GM23338 (cell line): ENCODE results near the gene QDPR. TPM values are rescaled to one million over a fixed set of nuclear protein-coding genes. Genes with fewer than 3 reads are reported as not detected.

Experiments used
- ATAC-seq: fragments of 200-7000 bp; cut with Tn5 transposase; 3 replicates; pipeline ENCODE4 v1.9.1; 2020
- DNase-seq: peaks from one replicate; pipeline ENCODE4 v3.0.0-alpha.2; 2015; ENCODE audit warnings: low spot score
- H2AFZ ChIP-seq: fragments of 200-600 bp; sonication (generic); 2 replicates; pipeline ENCODE4 v1.8.0; 2016; ENCODE audit warnings: antibody characterized with exemption, mild to moderate bottlenecking, moderate library complexity
- H3F3A ChIP-seq: fragments of 200-600 bp; sonication (generic); replicated peaks from 2 replicates; pipeline ENCODE4 v1.8.0; 2017; ENCODE audit warnings: antibody characterized with exemption, mixed run types, low read depth
- H3K27ac ChIP-seq: fragments of 200-600 bp; sonication (generic); 2 replicates; pipeline ENCODE4 v1.6.1; 2016; ENCODE audit warnings: low read depth
- H3K27me3 ChIP-seq: fragments of 200-600 bp; sonication (generic); 2 replicates; pipeline ENCODE4 v1.8.0; 2016; ENCODE audit warnings: mild to moderate bottlenecking, mixed run types, moderate library complexity; ENCODE audit not compliant: insufficient read depth
- H3K36me3 ChIP-seq: fragments of 200-600 bp; sonication (generic); 2 replicates; pipeline ENCODE4 v1.8.0; 2016; ENCODE audit warnings: mild to moderate bottlenecking; ENCODE audit not compliant: insufficient read depth
- H3K4me1 ChIP-seq: fragments of 200-600 bp; sonication (generic); 2 replicates; pipeline ENCODE4 v1.8.0; 2016; ENCODE audit warnings: mild to moderate bottlenecking, moderate library complexity; ENCODE audit not compliant: insufficient read depth
- H3K4me2 ChIP-seq: fragments of 200-600 bp; sonication (generic); 2 replicates; pipeline ENCODE4 v1.7.1; 2017; ENCODE audit warnings: mixed run types
- H3K4me3 ChIP-seq: fragments of 200-600 bp; sonication (generic); 2 replicates; pipeline ENCODE4 v1.6.1; 2016; ENCODE audit warnings: mixed run types
- H3K79me2 ChIP-seq: fragments of 200-600 bp; sonication (generic); replicated peaks from 2 replicates; pipeline ENCODE4 v1.8.0; 2017; ENCODE audit warnings: mild to moderate bottlenecking; ENCODE audit not compliant: insufficient read depth
- H3K9me2 ChIP-seq: fragments of 200-600 bp; sonication (generic); 2 replicates; pipeline ENCODE4 v1.8.0; 2017; ENCODE audit not compliant: insufficient read depth
- H4K20me1 ChIP-seq: fragments of 200-600 bp; sonication (generic); replicated peaks from 2 replicates; pipeline ENCODE4 v1.8.0; 2017; ENCODE audit warnings: mild to moderate bottlenecking; ENCODE audit not compliant: insufficient read depth
- H3K27ac Mint-ChIP-seq: 2 replicates; pipeline ENCODE4 v1.8.0; 2020; ENCODE audit warnings: inconsistent platforms, mild to moderate bottlenecking, moderate library complexity, mixed read lengths
- H3K27me3 Mint-ChIP-seq: 3 replicates; pipeline ENCODE4 v1.8.0; 2022; ENCODE audit warnings: low read depth, mild to moderate bottlenecking, moderate library complexity, mixed read lengths, inconsistent platforms; ENCODE audit not compliant: insufficient read depth, poor library complexity
- H3K36me3 Mint-ChIP-seq: 3 replicates; pipeline ENCODE4 v1.8.0; 2021; ENCODE audit warnings: low read depth, mild to moderate bottlenecking, inconsistent platforms, moderate library complexity, mixed read lengths
- H3K4me1 Mint-ChIP-seq: 3 replicates; pipeline ENCODE4 v1.8.0; 2020; ENCODE audit warnings: mild to moderate bottlenecking, inconsistent platforms, mixed read lengths
- H3K4me3 Mint-ChIP-seq: 3 replicates; pipeline ENCODE4 v1.8.0; 2021; ENCODE audit warnings: moderate library complexity, mild to moderate bottlenecking, inconsistent platforms, mixed read lengths
- H3K9me3 Mint-ChIP-seq: 3 replicates; pipeline ENCODE4 v1.8.0; 2020; ENCODE audit warnings: moderate library complexity, mild to moderate bottlenecking, inconsistent platforms, mixed read lengths
- CREB1 ChIP-seq: fragments of 250-450 bp; sonication (Bioruptor Pico); IDR thresholded peaks from 2 replicates; pipeline ENCODE4 v1.5.0; 2020; ENCODE audit warnings: low read depth, mild to moderate bottlenecking, moderate library complexity
- ETS1 ChIP-seq: IDR thresholded peaks from 2 replicates; pipeline ENCODE4 v1.6.1; 2016; ENCODE audit warnings: antibody characterized with exemption
- EZH2phosphoT487 ChIP-seq: fragments of 200-600 bp; sonication (generic); IDR thresholded peaks from one replicate; pipeline ENCODE4 v1.8.1; 2018; ENCODE audit warnings: antibody characterized with exemption; ENCODE audit not compliant: unreplicated experiment
- JUNB ChIP-seq: IDR thresholded peaks from one replicate; pipeline ENCODE4 v1.6.1; 2016; ENCODE audit warnings: antibody characterized with exemption; ENCODE audit not compliant: unreplicated experiment
- NANOG ChIP-seq: IDR thresholded peaks from 2 replicates; pipeline ENCODE4 v1.6.1; 2016; ENCODE audit warnings: antibody characterized with exemption, borderline replicate concordance
- POLR2AphosphoS5 ChIP-seq: IDR thresholded peaks from 2 replicates; pipeline ENCODE4 v1.6.1; 2016; ENCODE audit warnings: antibody characterized with exemption, low read depth
- REST ChIP-seq: IDR thresholded peaks from one replicate; pipeline ENCODE4 v1.6.1; 2018; ENCODE audit warnings: antibody characterized with exemption; ENCODE audit not compliant: unreplicated experiment
- STAT1 ChIP-seq: IDR thresholded peaks from one replicate; pipeline ENCODE4 v1.6.1; 2016; ENCODE audit warnings: antibody characterized with exemption; ENCODE audit not compliant: unreplicated experiment
- ZNF114 ChIP-seq: fragments of 250-450 bp; sonication (Bioruptor Pico); IDR thresholded peaks from 2 replicates; pipeline ENCODE4 v1.5.0; 2020; ENCODE audit warnings: mild to moderate bottlenecking, moderate library complexity
- ZNF331 ChIP-seq: fragments of 250-450 bp; sonication (Bioruptor Pico); IDR thresholded peaks from 2 replicates; pipeline ENCODE4 v1.5.0; 2020; ENCODE audit warnings: low read depth, mild to moderate bottlenecking, moderate library complexity
- ZNF462 ChIP-seq: fragments of 250-450 bp; sonication (Bioruptor Pico); IDR thresholded peaks from 2 replicates; pipeline ENCODE4 v1.5.0; 2020; ENCODE audit warnings: mild to moderate bottlenecking, moderate library complexity
- polyA plus RNA-seq: library from polyadenylated mRNA; unstranded; fragments of >200 nt; fragmentation: Nextera tagmentation; extraction: Ambion mirVana; gene quantifications from 2 replicates; pipeline ENCODE4 v1.2.1, GENCODE V29; 2016
- total RNA-seq: library from RNA; depleted of rRNA; stranded (reverse); fragments of >200 nt; shearing (Covaris generic); gene quantifications from 2 replicates; pipeline ENCODE4 v1.2.3, GENCODE V29; 2014

QDPR gene
- total and polyA plus RNA-seq, 2 experiments from 2014 or later: 31.5 to 42.7 TPM

GRCh38 chr4:17535906-17536305, 24.0 kb upstream of the QDPR start (continued):
- no peak for TF ChIP-seq ZNF462 (CRISPR knock-in tag)

- no peak for ATAC-seq
- H3K4me3 Mint-ChIP-seq: no peak overlapping the region
- H3K27me3 Mint-ChIP-seq: peaks cover 1% of the 10 kb centered on the region
- no peak for TF ChIP-seq ETS1
- no peak for TF ChIP-seq EZH2phosphoT487
- TF ChIP-seq POLR2AphosphoS5: no peak
- TF ChIP-seq NANOG: no peak
- no peak for TF ChIP-seq JUNB
- no peak for TF ChIP-seq ZNF331 (CRISPR knock-in tag)
- no peak for TF ChIP-seq REST
- no peak for TF ChIP-seq ZNF114 (CRISPR knock-in tag)
- no peak for TF ChIP-seq CREB1
- no peak for TF ChIP-seq STAT1
Measured at GRCh38 chr4:17535242-17535641, 23.4 kb upstream of the QDPR start.

More at GRCh38 chr4:17535242-17535641, 23.4 kb upstream of the QDPR start:
- Histone ChIP-seq H3K79me2 (no peaks in the 10 kb centered on the region), H3K4me1 (no peaks in the 10 kb centered on the region), H3K36me3 (no peaks in the 10 kb centered on the region), H3K27me3 (no peaks in the 10 kb centered on the region), H3K4me2 (no peak overlapping the region), H3F3A (no peaks in the 10 kb centered on the region), H3K4me3 (no peak overlapping the region), H2AFZ (peak overlapping the region; percentile 85), H3K9me2 (no peaks in the 10 kb centered on the region), H3K27ac (no peak overlapping the region), H4K20me1 (no peaks in the 10 kb centered on the region)
- DNase-seq: no peak
- Mint-ChIP-seq H3K36me3 (no peaks in the 10 kb centered on the region), H3K4me1 (no peaks in the 10 kb centered on the region), H3K27ac (no peak overlapping the region), H3K9me3 (no peaks in the 10 kb centered on the region)
